ENCODE measurements around the gene GNB1L.

DNA sequence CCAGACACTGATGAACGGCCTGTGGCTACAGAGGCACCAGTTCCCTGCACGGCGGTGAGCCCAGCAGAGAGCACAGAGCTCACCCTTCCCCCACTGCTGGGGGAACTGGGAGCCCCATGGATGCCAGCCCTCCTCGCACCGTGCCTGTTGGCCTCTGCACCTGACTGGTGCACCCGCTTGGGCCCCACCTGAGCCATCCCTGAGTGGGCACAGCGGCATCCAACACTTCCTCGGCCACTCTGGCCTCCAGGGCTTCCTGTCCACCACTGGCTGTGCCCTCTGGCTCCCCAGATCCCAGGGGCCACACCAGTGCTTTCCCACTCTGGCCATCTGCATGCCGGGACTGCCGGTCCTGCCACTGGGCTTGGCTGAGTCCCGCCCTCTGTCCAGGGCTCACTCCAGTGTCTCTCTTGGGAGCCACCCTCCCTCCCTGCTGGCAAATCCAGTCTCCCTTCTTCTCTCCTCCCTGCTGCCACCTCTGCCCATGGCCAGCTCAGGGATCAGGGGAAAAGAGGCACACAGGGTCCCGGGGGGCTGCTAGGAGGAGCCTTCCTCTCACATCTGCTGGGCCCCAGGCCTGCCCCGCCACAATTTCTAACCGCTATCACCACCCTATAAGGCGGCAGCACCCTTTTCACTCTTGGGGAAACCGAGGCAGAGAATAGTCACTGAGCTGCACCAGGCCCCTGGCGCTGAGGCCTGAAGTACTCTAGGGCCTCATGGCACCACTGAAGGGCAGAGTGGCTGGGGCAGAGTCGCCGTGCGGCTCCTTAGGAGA, 33.0 kb downstream of the GNB1L start:
- TF ChIP-seq, protein P1, sequence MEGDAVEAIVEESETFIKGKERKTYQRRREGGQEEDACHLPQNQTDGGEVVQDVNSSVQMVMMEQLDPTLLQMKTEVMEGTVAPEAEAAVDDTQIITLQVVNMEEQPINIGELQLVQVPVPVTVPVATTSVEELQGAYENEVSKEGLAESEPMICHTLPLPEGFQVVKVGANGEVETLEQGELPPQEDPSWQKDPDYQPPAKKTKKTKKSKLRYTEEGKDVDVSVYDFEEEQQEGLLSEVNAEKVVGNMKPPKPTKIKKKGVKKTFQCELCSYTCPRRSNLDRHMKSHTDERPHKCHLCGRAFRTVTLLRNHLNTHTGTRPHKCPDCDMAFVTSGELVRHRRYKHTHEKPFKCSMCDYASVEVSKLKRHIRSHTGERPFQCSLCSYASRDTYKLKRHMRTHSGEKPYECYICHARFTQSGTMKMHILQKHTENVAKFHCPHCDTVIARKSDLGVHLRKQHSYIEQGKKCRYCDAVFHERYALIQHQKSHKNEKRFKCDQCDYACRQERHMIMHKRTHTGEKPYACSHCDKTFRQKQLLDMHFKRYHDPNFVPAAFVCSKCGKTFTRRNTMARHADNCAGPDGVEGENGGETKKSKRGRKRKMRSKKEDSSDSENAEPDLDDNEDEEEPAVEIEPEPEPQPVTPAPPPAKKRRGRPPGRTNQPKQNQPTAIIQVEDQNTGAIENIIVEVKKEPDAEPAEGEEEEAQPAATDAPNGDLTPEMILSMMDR (CRISPR knock-in tag; IDR thresholded peaks at IDR 0.05): no peak
- TF ChIP-seq YY1 (IDR thresholded peaks at IDR 0.05; ENCODE audit: insufficient read depth, insufficient replicate concordance, low read depth, low read length) (no peak), TCF12 (IDR thresholded peaks at IDR 0.05) (no peak), TCF12 (CRISPR knock-in tag; IDR thresholded peaks at IDR 0.05) (no peak)
- TF ChIP-seq, protein P2, sequence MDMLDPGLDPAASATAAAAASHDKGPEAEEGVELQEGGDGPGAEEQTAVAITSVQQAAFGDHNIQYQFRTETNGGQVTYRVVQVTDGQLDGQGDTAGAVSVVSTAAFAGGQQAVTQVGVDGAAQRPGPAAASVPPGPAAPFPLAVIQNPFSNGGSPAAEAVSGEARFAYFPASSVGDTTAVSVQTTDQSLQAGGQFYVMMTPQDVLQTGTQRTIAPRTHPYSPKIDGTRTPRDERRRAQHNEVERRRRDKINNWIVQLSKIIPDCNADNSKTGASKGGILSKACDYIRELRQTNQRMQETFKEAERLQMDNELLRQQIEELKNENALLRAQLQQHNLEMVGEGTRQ (IDR thresholded peaks at IDR 0.05; ENCODE audit: low read depth, low read length): no peak
- TF ChIP-seq, protein P2 (CRISPR knock-in tag; IDR thresholded peaks at IDR 0.05; ENCODE audit: borderline replicate concordance): no peak

All from HepG2 (cell line).